ENCODE data around the gene GALNT18.

The GALNT18 gene

GRCh38 chr11:11379661-11380060 is 242.1 kb downstream of the GALNT18 start:
- no peak overlapping the region for H2AFZ ChIP-seq (ENCODE audit: low read depth)
- H3K4me2 ChIP-seq: no peak overlapping the region
- H3K4me3 ChIP-seq (IDR thresholded peaks at IDR 0.05; ENCODE audit: insufficient read depth, low read depth, low read length): no peak overlapping the region
- H3K27me3 ChIP-seq (ENCODE audit: insufficient read depth, low read depth): no peaks in the 10 kb centered on the region
- no peaks in the 10 kb centered on the region for H3K36me3 ChIP-seq (ENCODE audit: insufficient read depth)
- no peak for TF ChIP-seq CTCF (conservative IDR thresholded peaks at IDR 0.05; ENCODE audit: low read depth, low read length)
- H3K4me1 ChIP-seq (ENCODE audit: low read depth, poor library complexity, severe bottlenecking): no peaks in the 10 kb centered on the region
- H4K20me1 ChIP-seq (ENCODE audit: insufficient read depth): no peaks in the 10 kb centered on the region
- H3K79me2 ChIP-seq (ENCODE audit: insufficient read depth, low read depth): no peaks in the 10 kb centered on the region
- H3K9ac ChIP-seq: no peak overlapping the region
- H3K27ac ChIP-seq: no peak overlapping the region

- Histone ChIP-seq H3K36me3 (ENCODE audit: insufficient read depth) (no peaks in the 10 kb centered on the region), H2AFZ (ENCODE audit: low read depth) (no peak overlapping the region), H3K27me3 (ENCODE audit: insufficient read depth, low read depth) (no peaks in the 10 kb centered on the region), H3K9ac (no peak overlapping the region), H3K4me1 (ENCODE audit: low read depth, poor library complexity, severe bottlenecking) (no peaks in the 10 kb centered on the region), H4K20me1 (ENCODE audit: insufficient read depth) (no peaks in the 10 kb centered on the region), H3K4me2 (no peak overlapping the region), H3K27ac (no peak overlapping the region), H3K79me2 (ENCODE audit: insufficient read depth, low read depth) (no peaks in the 10 kb centered on the region), H3K4me3 (IDR thresholded peaks at IDR 0.05; ENCODE audit: insufficient read depth, low read depth, low read length) (no peak overlapping the region)
- TF ChIP-seq CTCF (conservative IDR thresholded peaks at IDR 0.05; ENCODE audit: low read depth, low read length): no peak
These were observed 243.4 kb downstream of the GALNT18 start for GRCh38 chr11:11378184-11378940.

- Histone ChIP-seq H3K27ac (no peak overlapping the region), H3K4me1 (ENCODE audit: low read depth, poor library complexity, severe bottlenecking) (no peaks in the 10 kb centered on the region), H3K4me3 (IDR thresholded peaks at IDR 0.05; ENCODE audit: insufficient read depth, low read depth, low read length) (no peak overlapping the region), H4K20me1 (ENCODE audit: insufficient read depth) (no peaks in the 10 kb centered on the region), H2AFZ (ENCODE audit: low read depth) (no peak overlapping the region), H3K36me3 (ENCODE audit: insufficient read depth) (no peaks in the 10 kb centered on the region), H3K27me3 (ENCODE audit: insufficient read depth, low read depth) (no peaks in the 10 kb centered on the region), H3K4me2 (no peak overlapping the region), H3K9ac (no peak overlapping the region), H3K79me2 (ENCODE audit: insufficient read depth, low read depth) (no peaks in the 10 kb centered on the region)
- TF ChIP-seq CTCF (conservative IDR thresholded peaks at IDR 0.05; ENCODE audit: low read depth, low read length): no peak
These were observed 247.3 kb downstream of the GALNT18 start for GRCh38 chr11:11374358-11375148.

- no peak overlapping the region for H3K4me3 ChIP-seq (IDR thresholded peaks at IDR 0.05; ENCODE audit: insufficient read depth, low read depth, low read length)
- H3K4me2 ChIP-seq: no peak overlapping the region
- H3K4me1 ChIP-seq (ENCODE audit: low read depth, poor library complexity, severe bottlenecking): no peaks in the 10 kb centered on the region
- no peaks in the 10 kb centered on the region for H3K79me2 ChIP-seq (ENCODE audit: insufficient read depth, low read depth)
- no peaks in the 10 kb centered on the region for H3K36me3 ChIP-seq (ENCODE audit: insufficient read depth)
- H3K27me3 ChIP-seq (ENCODE audit: insufficient read depth, low read depth): no peaks in the 10 kb centered on the region
- H4K20me1 ChIP-seq (ENCODE audit: insufficient read depth): no peaks in the 10 kb centered on the region
- no peak overlapping the region for H2AFZ ChIP-seq (ENCODE audit: low read depth)
- TF ChIP-seq CTCF (conservative IDR thresholded peaks at IDR 0.05; ENCODE audit: low read depth, low read length): no peak
- no peak overlapping the region for H3K9ac ChIP-seq
- H3K27ac ChIP-seq: no peak overlapping the region
These were observed 247.9 kb downstream of the GALNT18 start for GRCh38 chr11:11373934-11374333.

All from KMS-11 (cell line).